Nephron (organoid): Measurements from ENCODE around the gene TREML4.

ENCODE experiments used
- H3K27ac Mint-ChIP-seq, 3 experiments: 2 replicates each; pipeline ENCODE4 v1.8.0; 2020; ENCODE audit warnings: mixed read lengths in 3 of 3, mild to moderate bottlenecking in 2 of 3, moderate library complexity in 1 of 3
- H3K27me3 Mint-ChIP-seq: 2 replicates; pipeline ENCODE4 v1.8.0; 2021; ENCODE audit warnings: low read depth, mild to moderate bottlenecking, moderate library complexity, mixed read lengths
- H3K36me3 Mint-ChIP-seq: 2 replicates; pipeline ENCODE4 v1.8.0; 2020; ENCODE audit warnings: low read depth, mixed read lengths
- H3K4me1 Mint-ChIP-seq: 2 replicates; pipeline ENCODE4 v1.8.0; 2020; ENCODE audit warnings: mixed read lengths
- H3K4me3 Mint-ChIP-seq, 3 experiments: 2 replicates each; pipeline ENCODE4 v1.8.0; 2020; ENCODE audit warnings: mild to moderate bottlenecking in 3 of 3, mixed read lengths in 3 of 3, moderate library complexity in 2 of 3
- H3K9me3 Mint-ChIP-seq: 2 replicates; pipeline ENCODE4 v1.8.0; 2020; ENCODE audit warnings: mixed read lengths
- TF ChIP-seq, protein P1 (sequence below), 3 experiments: fragments of 200-600 bp; sonication (generic); IDR thresholded peaks; one replicate each; pipeline ENCODE4 v1.5.0; 2021; ENCODE audit warnings: antibody characterized with exemption in 3 of 3; ENCODE audit not compliant: unreplicated experiment in 3 of 3

TREML4 gene

DNA sequence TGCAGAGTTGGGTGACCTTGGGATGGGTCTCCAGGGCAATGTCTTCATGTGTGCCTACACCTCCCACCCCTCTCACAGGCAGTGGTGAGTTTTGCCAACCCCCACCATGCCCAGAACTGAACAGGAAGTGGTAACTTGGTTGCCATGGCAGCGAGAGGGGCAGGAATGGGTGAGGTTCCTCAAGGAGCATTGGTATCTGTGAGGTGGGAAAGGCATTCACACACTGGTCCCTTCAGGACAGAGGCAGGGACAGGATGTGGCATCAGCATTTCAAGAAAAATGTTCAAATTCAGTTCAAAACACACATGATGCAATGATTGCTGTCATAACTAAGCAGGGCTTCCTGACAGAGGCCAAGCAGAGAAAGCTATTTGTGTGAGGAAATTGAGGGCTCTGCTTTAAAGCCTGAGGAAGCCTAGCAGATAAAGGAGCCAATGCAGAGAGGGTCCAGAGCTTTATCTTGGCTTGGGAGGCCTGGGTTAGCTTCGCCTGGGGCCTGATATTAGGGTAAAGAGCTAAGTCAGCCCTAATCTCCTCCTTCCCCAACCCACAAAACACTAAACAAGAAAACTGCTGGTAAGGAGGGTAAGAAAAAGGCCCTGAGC is 27.8 kb upstream of the TREML4 start:
- Mint-ChIP-seq H3K27me3 (peaks cover 21% of the 10 kb centered on the region), H3K36me3 (no peaks in the 10 kb centered on the region), H3K9me3 (no peaks in the 10 kb centered on the region), H3K4me1 (peaks cover 4% of the 10 kb centered on the region), H3K4me3 (no peak overlapping the region), H3K27ac (no peak overlapping the region)
- TF ChIP-seq, protein P1, sequence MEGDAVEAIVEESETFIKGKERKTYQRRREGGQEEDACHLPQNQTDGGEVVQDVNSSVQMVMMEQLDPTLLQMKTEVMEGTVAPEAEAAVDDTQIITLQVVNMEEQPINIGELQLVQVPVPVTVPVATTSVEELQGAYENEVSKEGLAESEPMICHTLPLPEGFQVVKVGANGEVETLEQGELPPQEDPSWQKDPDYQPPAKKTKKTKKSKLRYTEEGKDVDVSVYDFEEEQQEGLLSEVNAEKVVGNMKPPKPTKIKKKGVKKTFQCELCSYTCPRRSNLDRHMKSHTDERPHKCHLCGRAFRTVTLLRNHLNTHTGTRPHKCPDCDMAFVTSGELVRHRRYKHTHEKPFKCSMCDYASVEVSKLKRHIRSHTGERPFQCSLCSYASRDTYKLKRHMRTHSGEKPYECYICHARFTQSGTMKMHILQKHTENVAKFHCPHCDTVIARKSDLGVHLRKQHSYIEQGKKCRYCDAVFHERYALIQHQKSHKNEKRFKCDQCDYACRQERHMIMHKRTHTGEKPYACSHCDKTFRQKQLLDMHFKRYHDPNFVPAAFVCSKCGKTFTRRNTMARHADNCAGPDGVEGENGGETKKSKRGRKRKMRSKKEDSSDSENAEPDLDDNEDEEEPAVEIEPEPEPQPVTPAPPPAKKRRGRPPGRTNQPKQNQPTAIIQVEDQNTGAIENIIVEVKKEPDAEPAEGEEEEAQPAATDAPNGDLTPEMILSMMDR (IDR thresholded peaks at IDR 0.05; ENCODE audit: unreplicated experiment in 3 of 3) = no peak

DNA sequence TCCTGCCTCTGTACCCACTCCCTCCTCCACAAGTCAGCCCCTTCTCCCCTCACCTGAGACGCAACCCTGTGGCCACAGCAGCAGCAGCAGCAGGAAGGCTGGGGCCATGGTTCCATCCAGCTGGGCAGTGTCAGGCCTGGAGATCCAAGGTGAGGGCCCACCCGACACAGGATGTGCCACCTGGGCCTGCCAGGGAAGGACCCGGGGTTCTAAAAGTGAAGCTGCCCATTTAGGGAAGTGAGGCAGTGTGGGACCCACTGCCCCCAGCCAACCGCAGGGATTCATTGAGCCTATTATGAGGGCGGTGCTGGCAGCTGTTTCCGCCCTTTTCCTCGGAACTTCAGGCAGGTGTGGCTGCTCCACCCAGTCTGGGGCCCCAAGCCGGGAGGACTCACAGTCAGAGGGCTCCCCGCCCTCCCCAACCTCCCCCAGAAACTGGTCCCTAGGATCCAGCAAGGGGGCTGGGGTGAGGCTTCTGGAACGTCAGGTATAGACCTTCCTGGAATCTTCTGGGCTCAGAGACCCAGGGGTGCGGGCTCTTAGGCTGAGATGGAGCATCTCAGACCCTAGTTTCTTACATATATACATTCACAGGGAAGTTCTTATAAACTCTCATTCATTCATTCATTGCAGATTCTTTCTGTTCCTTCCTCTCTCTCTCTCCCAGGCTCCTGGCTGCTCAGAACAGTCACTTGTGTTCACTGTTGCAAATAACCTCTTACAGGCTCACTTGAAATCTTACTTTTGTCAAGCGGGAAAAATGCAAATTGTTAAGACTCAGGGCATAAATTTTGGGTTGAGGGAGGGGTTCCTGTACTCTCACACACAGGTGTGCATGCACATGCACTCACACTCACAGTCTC is 27.0 kb upstream of the TREML4 start, which contains the start of gene TREML2:
Gene TREML2 (minus strand): TSS at position 249 of the 863 bp plus-strand sequence. CDS start 141 bp downstream, at position 108.
- Mint-ChIP-seq H3K36me3 (no peaks in the 10 kb centered on the region), H3K9me3 (no peaks in the 10 kb centered on the region), H3K27me3 (peaks cover 14% of the 10 kb centered on the region), H3K4me3 (no peak within 1 kb of the TSS), H3K4me1 (peaks cover 4% of the 10 kb centered on the region), H3K27ac (no peak within 1 kb of the TSS)
- TF ChIP-seq, protein P1 (IDR thresholded peaks at IDR 0.05; ENCODE audit: unreplicated experiment in 3 of 3) = no peak

DNA sequence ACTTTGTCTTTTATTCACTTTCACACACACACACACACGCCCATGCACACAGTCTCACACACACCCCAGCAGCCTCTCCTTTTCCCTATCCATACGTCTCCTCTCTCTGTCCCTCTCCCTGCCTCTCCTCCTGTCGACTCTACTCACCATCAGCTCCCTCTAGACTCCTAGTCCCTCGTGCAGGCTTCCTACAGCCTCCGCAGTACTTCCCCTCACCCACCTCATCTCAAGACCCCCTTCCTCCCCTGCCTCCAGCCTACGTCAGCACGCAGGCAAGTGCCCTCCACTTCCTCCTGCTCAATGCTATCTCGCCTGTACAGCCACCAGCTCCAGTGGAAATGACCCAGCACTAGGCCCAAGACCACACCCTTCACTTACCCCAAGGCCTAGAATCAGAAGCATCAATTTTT is 26.4 kb upstream of the TREML4 start:
- no peak overlapping the region for H3K4me3 Mint-ChIP-seq
- peaks cover 7% of the 10 kb centered on the region for H3K27me3 Mint-ChIP-seq
- H3K4me1 Mint-ChIP-seq = peaks cover 4% of the 10 kb centered on the region

DNA sequence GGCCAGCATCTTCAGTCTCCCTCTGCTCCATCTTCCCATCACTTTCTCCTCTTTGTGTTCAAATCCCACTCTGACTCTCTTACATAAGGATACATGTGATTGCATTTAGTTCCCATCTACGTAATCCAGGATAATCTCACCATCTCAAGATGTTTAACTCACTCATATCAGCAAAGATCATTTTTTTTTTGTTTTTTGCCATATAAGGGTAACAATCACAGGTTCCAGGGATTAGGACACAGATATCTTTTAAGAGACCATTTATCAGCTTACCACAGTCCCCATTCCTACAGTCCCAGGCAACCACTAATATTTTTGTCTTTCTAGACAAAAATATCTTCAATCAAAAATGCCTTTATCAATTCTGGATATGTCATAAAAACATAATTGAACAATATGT is 24.0 kb upstream of the TREML4 start:
- Mint-ChIP-seq H3K4me3 (no peak overlapping the region), H3K27me3 (peaks cover 2% of the 10 kb centered on the region), H3K9me3 (peaks cover 8% of the 10 kb centered on the region), H3K4me1 (peaks cover 4% of the 10 kb centered on the region), H3K36me3 (no peaks in the 10 kb centered on the region), H3K27ac (no peak overlapping the region)
- TF ChIP-seq, protein P1 (IDR thresholded peaks at IDR 0.05; ENCODE audit: unreplicated experiment in 3 of 3) = no peak

More for the DNA sequence above, 26.4 kb upstream of the TREML4 start:
- no peak overlapping the region for H3K27ac Mint-ChIP-seq
- peaks cover under 1% of the 10 kb centered on the region for H3K9me3 Mint-ChIP-seq
- TF ChIP-seq, protein P1 (IDR thresholded peaks at IDR 0.05; ENCODE audit: unreplicated experiment in 3 of 3) = no peak
- no peaks in the 10 kb centered on the region for H3K36me3 Mint-ChIP-seq

DNA sequence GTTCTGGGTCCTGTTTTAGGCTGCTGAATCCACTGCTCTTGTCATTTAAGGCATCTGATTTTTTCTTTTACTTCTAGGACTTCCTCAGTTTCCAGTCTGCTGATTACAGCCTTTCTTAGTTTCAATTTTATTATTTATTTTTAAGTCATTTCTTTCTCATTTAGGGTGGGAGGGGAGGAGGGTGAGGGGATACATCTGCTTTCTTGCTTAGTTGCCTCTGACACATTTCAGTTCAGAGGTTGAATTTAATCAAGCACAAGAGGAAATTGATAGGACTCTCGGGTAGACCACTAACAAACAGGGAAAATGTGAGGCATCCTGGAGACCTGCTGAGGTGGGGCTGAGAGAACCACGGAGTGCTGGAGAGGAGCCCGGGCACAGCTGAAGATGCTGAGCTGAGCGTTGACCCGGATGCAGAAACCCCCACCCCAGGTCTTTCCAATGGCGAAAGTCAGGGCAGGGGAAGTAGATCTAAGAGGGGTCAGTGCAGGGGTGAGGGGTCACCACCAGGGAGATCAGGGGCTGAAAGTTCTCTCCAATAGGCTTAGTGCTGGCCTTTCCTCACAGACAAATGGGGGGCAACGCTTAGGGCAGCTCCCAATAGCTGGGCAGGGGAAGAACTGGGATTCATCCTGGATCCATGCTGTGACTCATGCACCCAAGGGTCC is 19.6 kb upstream of the TREML4 start:
- no peaks in the 10 kb centered on the region for H3K4me1 Mint-ChIP-seq
- H3K4me3 Mint-ChIP-seq = no peak overlapping the region
- H3K27ac Mint-ChIP-seq = no peak overlapping the region
- TF ChIP-seq, protein P1 (IDR thresholded peaks at IDR 0.05; ENCODE audit: unreplicated experiment in 3 of 3) = no peak
- H3K9me3 Mint-ChIP-seq = peaks cover 8% of the 10 kb centered on the region
- H3K27me3 Mint-ChIP-seq = peaks cover 9% of the 10 kb centered on the region
- no peaks in the 10 kb centered on the region for H3K36me3 Mint-ChIP-seq
